Measurements from ENCODE around the gene DYSF. TPM values are rescaled to one million over a fixed set of nuclear protein-coding genes. Genes with fewer than 3 reads are reported as not detected.
A peak's percentile ranks its signal among the peaks of the same experiment; 100 is the strongest.
"Not testable (repeated sequence)": the region's sequence is repeated elsewhere in the genome, so short reads cannot be mapped to it uniquely, and the experiment has no call there.

Gene DYSF
- total RNA-seq, 8 experiments from 2014 or later = 0.33 to 14.7 (median 0.83) TPM

GRCh38 chr2:71479261-71479660, 25.9 kb downstream of the DYSF start:
- H3K27ac ChIP-seq = no peak overlapping the region
- no peak for ATAC-seq (replicated peaks in 6 of 8)
- in situ Hi-C loops (cut with MboI; ENCODE audit: low pct_unique_long_range_greater_than_20kb in 2 of 9, low sequenced_read_pairs in 9 of 9, unreplicated experiment in 9 of 9) = no loop called here
- no peak overlapping the region for H3K4me3 ChIP-seq
- 0 to 100% (median 67%) methylated on average over 1 to 3 of the region's 5 CpGs; no CpG with 5 or more reads in 3 of the 10 experiments for WGBS, 10 experiments
- H3K4me1 ChIP-seq (replicated peaks in 1 of 2) = no peaks in the 10 kb centered on the region

GRCh38 chr2:71481111-71481510, 27.8 kb downstream of the DYSF start:
- no peak overlapping the region for H3K27ac ChIP-seq
- ATAC-seq (replicated peaks in 6 of 8) = no peak
- no peak overlapping the region for H3K4me3 ChIP-seq
- WGBS, 10 experiments = 27 to 90% methylated on average over 2 to 3 of the region's 4 CpGs; no CpG with 5 or more reads in 8 of the 10 experiments
- no peaks in the 10 kb centered on the region for H3K4me1 ChIP-seq (replicated peaks in 1 of 2)
- in situ Hi-C loops (cut with MboI; ENCODE audit: low pct_unique_long_range_greater_than_20kb in 2 of 9, low sequenced_read_pairs in 9 of 9, unreplicated experiment in 9 of 9) = no loop called here

- WGBS, 10 experiments = 50 to 60% methylated on average over 1 of the region's 4 CpGs; no CpG with 5 or more reads in 8 of the 10 experiments
- no peak overlapping the region for H3K4me3 ChIP-seq
- no peak overlapping the region for H3K27ac ChIP-seq
- no peaks in the 10 kb centered on the region for H3K4me1 ChIP-seq (replicated peaks in 1 of 2)
- ATAC-seq (replicated peaks in 6 of 8) = peak in 3 of 8 experiments; percentile 27 to 46 (median 29)
- in situ Hi-C loops (cut with MboI; ENCODE audit: low pct_unique_long_range_greater_than_20kb in 2 of 9, low sequenced_read_pairs in 9 of 9, unreplicated experiment in 9 of 9) = no loop called here
Observed at GRCh38 chr2:71482055-71482454, 28.7 kb downstream of the DYSF start.

- Histone ChIP-seq H3K27ac (no peak overlapping the region), H3K4me1 (replicated peaks in 1 of 2) (no peaks in the 10 kb centered on the region), H3K4me3 (no peak overlapping the region)
- in situ Hi-C loops (cut with MboI; ENCODE audit: low pct_unique_long_range_greater_than_20kb in 2 of 9, low sequenced_read_pairs in 9 of 9, unreplicated experiment in 9 of 9) = no loop called here
- 40 to 100% (median 59%) methylated on average over 1 to 4 of the region's 10 CpGs; no CpG with 5 or more reads in 6 of the 10 experiments for WGBS, 10 experiments
- no peak for ATAC-seq (replicated peaks in 6 of 8)
Observed at GRCh38 chr2:71483246-71483645, 29.9 kb downstream of the DYSF start.

- 40 to 100% (median 92%) methylated on average over 1 to 2 of the region's 2 CpGs; no CpG with 5 or more reads in 1 of the 10 experiments for WGBS, 10 experiments
- in situ Hi-C loops (cut with MboI; ENCODE audit: low pct_unique_long_range_greater_than_20kb in 2 of 9, low sequenced_read_pairs in 9 of 9, unreplicated experiment in 9 of 9) = no loop called here
Observed at GRCh38 chr2:71484354-71484753, 31.0 kb downstream of the DYSF start.

GRCh38 chr2:71486881-71487640, 33.7 kb downstream of the DYSF start:
- 20 to 92% (median 62%) methylated on average over 1 to 8 of the region's 11 CpGs for WGBS, 10 experiments
- Histone ChIP-seq H3K27ac (no peak overlapping the region), H3K4me1 (replicated peaks in 1 of 2) (no peaks in the 10 kb centered on the region), H3K4me3 (no peak overlapping the region)
- no peak for ATAC-seq (replicated peaks in 6 of 8)
- in situ Hi-C loops (cut with MboI; ENCODE audit: low pct_unique_long_range_greater_than_20kb in 2 of 9, low sequenced_read_pairs in 9 of 9, unreplicated experiment in 9 of 9) = no loop called here

More at GRCh38 chr2:71484354-71484753, 31.0 kb downstream of the DYSF start:
- no peak for ATAC-seq (replicated peaks in 6 of 8)
- no peak overlapping the region for H3K27ac ChIP-seq
- H3K4me1 ChIP-seq (replicated peaks in 1 of 2) = no peaks in the 10 kb centered on the region
- no peak overlapping the region for H3K4me3 ChIP-seq

- WGBS, 10 experiments = 41 to 96% (median 80%) methylated on average over 1 to 3 of the region's 3 CpGs; no CpG with 5 or more reads in 3 of the 10 experiments
- H3K4me1 ChIP-seq (replicated peaks in 1 of 2); H3K27ac ChIP-seq; in situ Hi-C loops (cut with MboI; ENCODE audit: low pct_unique_long_range_greater_than_20kb in 2 of 9, low sequenced_read_pairs in 9 of 9, unreplicated experiment in 9 of 9); ATAC-seq (replicated peaks in 6 of 8); H3K4me3 ChIP-seq: not testable (repeated sequence)
Observed at GRCh38 chr2:71491551-71491950, 38.2 kb downstream of the DYSF start.

GRCh38 chr2:71492112-71492511, 38.8 kb downstream of the DYSF start:
- in situ Hi-C loops (cut with MboI; ENCODE audit: low pct_unique_long_range_greater_than_20kb in 2 of 9, low sequenced_read_pairs in 9 of 9, unreplicated experiment in 9 of 9) = no loop called here
- H3K27ac ChIP-seq = no peak overlapping the region
- H3K4me1 ChIP-seq (replicated peaks in 1 of 2) = no peaks in the 10 kb centered on the region
- H3K4me3 ChIP-seq = no peak overlapping the region
- 80 to 100% (median 97%) methylated on average over 1 to 5 of the region's 6 CpGs for WGBS, 10 experiments
- ATAC-seq (replicated peaks in 6 of 8) = no peak

- Histone ChIP-seq H3K4me3 (no peak overlapping the region), H3K4me1 (replicated peaks in 1 of 2) (no peaks in the 10 kb centered on the region), H3K27ac (no peak overlapping the region)
- ATAC-seq (replicated peaks in 6 of 8) = no peak
- in situ Hi-C loops (cut with MboI; ENCODE audit: low pct_unique_long_range_greater_than_20kb in 2 of 9, low sequenced_read_pairs in 9 of 9, unreplicated experiment in 9 of 9) = no loop called here
- WGBS, 10 experiments = 28 to 83% (median 69%) methylated on average over 1 to 4 of the region's 4 CpGs; no CpG with 5 or more reads in 3 of the 10 experiments
Observed at GRCh38 chr2:71494091-71494490, 40.7 kb downstream of the DYSF start.

GRCh38 chr2:71494523-71495155, 41.3 kb downstream of the DYSF start:
- Histone ChIP-seq H3K4me1 (replicated peaks in 1 of 2) (no peaks in the 10 kb centered on the region), H3K4me3 (no peak overlapping the region), H3K27ac (no peak overlapping the region)
- 43 to 86% methylated on average over 1 of the region's 1 CpG; no CpG with 5 or more reads in 8 of the 10 experiments for WGBS, 10 experiments
- ATAC-seq (replicated peaks in 6 of 8) = peak in 1 of 8 experiments; percentile 25
- in situ Hi-C loops (cut with MboI; ENCODE audit: low pct_unique_long_range_greater_than_20kb in 2 of 9, low sequenced_read_pairs in 9 of 9, unreplicated experiment in 9 of 9) = no loop called here

- Histone ChIP-seq H3K4me3 (no peak overlapping the region), H3K27ac (no peak overlapping the region), H3K4me1 (replicated peaks in 1 of 2) (no peaks in the 10 kb centered on the region)
- WGBS, 10 experiments = 23 to 100% (median 69%) methylated on average over 1 to 8 of the region's 9 CpGs; no CpG with 5 or more reads in 1 of the 10 experiments
- ATAC-seq (replicated peaks in 6 of 8) = peak in 3 of 8 experiments; percentile 27 to 41 (median 41)
- in situ Hi-C loops (cut with MboI; ENCODE audit: low pct_unique_long_range_greater_than_20kb in 2 of 9, low sequenced_read_pairs in 9 of 9, unreplicated experiment in 9 of 9) = no loop called here
Observed at GRCh38 chr2:71496156-71496770, 42.9 kb downstream of the DYSF start.

GRCh38 chr2:71498261-71498701, 44.9 kb downstream of the DYSF start:
- no peak overlapping the region for H3K27ac ChIP-seq
- 20 to 100% (median 47%) methylated on average over 1 to 5 of the region's 5 CpGs; no CpG with 5 or more reads in 3 of the 10 experiments for WGBS, 10 experiments
- in situ Hi-C loops (cut with MboI; ENCODE audit: low pct_unique_long_range_greater_than_20kb in 2 of 9, low sequenced_read_pairs in 9 of 9, unreplicated experiment in 9 of 9) = no loop called here
- H3K4me1 ChIP-seq (replicated peaks in 1 of 2) = no peaks in the 10 kb centered on the region
- no peak overlapping the region for H3K4me3 ChIP-seq
- peak in 2 of 8 experiments; percentile 86 to 91 for ATAC-seq (replicated peaks in 6 of 8)

- WGBS, 10 experiments = 80% methylated on average over 1 of the region's 5 CpGs; no CpG with 5 or more reads in 9 of the 10 experiments
- Histone ChIP-seq H3K4me3 (no peak overlapping the region), H3K27ac (no peak overlapping the region), H3K4me1 (replicated peaks in 1 of 2) (no peaks in the 10 kb centered on the region)
- in situ Hi-C loops (cut with MboI; ENCODE audit: low pct_unique_long_range_greater_than_20kb in 2 of 9, low sequenced_read_pairs in 9 of 9, unreplicated experiment in 9 of 9) = loop anchor here in 3 of 9 experiments (25.0 kb wide), 2 partner anchors 212 to 337 kb away; no protein-coding TSS in a partner anchor
- ATAC-seq (replicated peaks in 6 of 8) = no peak
Observed at GRCh38 chr2:71499691-71500090, 46.3 kb downstream of the DYSF start.

Data from motor neuron (in vitro differentiated cells).